IMR-90 (cell line): ENCODE measurements around the gene RPS28. TPM values are rescaled to one million over a fixed set of nuclear protein-coding genes. Genes with fewer than 3 reads are reported as not detected.
A peak's percentile ranks its signal among the peaks of the same experiment; 100 is the strongest.

ENCODE experiments used
- ATAC-seq: fragments of 200-7000 bp; cut with Tn5 transposase; 2 replicates; pipeline ENCODE4 v1.9.1; 2020; ENCODE audit warnings: low read depth, mild to moderate bottlenecking, moderate library complexity
- BruUV-seq: library from RNA; stranded (reverse); fragments of 400-500 nt; replicated peaks from 2 replicates; lab custom pipeline; 2021; lab: Mats Ljungman, UMichigan
- CTCF ChIA-PET: fragments of 300-600 bp; formaldehyde crosslinking; extraction: SDS; loops from one replicate; lab custom pipeline; 2021; ENCODE audit warnings: antibody characterized with exemption; lab: Yijun Ruan, JAX
- POLR2A ChIA-PET: fragments of 300-600 bp; sonication (Branson Sonifier 250); formaldehyde crosslinking; loops from one replicate; lab custom pipeline; 2022; ENCODE audit warnings: antibody characterized with exemption; ENCODE audit not compliant: unreplicated experiment; lab: Charles Lee
- DNase-seq: peaks from one replicate; pipeline ENCODE4 v3.0.0; 2013
- H2AFZ ChIP-seq: replicated peaks from 2 replicates; pipeline ENCODE3; 2013; ENCODE audit warnings: low read length, mild to moderate bottlenecking; ENCODE audit not compliant: poor library complexity
- H2AK5ac ChIP-seq: 2 replicates; pipeline ENCODE4 v1.6.1; 2013; ENCODE audit warnings: low read depth, low read length, inconsistent platforms
- H2AK9ac ChIP-seq: replicated peaks from 2 replicates; pipeline ENCODE3; 2013; ENCODE audit warnings: mild to moderate bottlenecking, low read depth, low read length, moderate library complexity; ENCODE audit not compliant: poor library complexity
- H2BK120ac ChIP-seq: 2 replicates; pipeline ENCODE4 v1.6.1; 2013; ENCODE audit warnings: low read depth, low read length, inconsistent platforms
- H2BK15ac ChIP-seq: 3 replicates; pipeline ENCODE4 v1.6.1; 2013; ENCODE audit warnings: low read depth, low read length, inconsistent platforms
- H2BK20ac ChIP-seq: 2 replicates; pipeline ENCODE4 v1.6.1; 2013; ENCODE audit warnings: low read depth, mild to moderate bottlenecking, inconsistent platforms, low read length, moderate library complexity
- H2BK5ac ChIP-seq: 2 replicates; pipeline ENCODE4 v1.6.1; 2013; ENCODE audit warnings: mild to moderate bottlenecking, low read depth, low read length, inconsistent platforms; ENCODE audit not compliant: poor library complexity, severe bottlenecking
- H3K14ac ChIP-seq: replicated peaks from 2 replicates; pipeline ENCODE4 v1.6.1; 2013; ENCODE audit warnings: low read depth, low read length, inconsistent platforms
- H3K18ac ChIP-seq: 2 replicates; pipeline ENCODE4 v1.6.1; 2013; ENCODE audit warnings: low read depth, low read length, control low read depth
- H3K23ac ChIP-seq: 2 replicates; pipeline ENCODE4 v1.6.1; 2013; ENCODE audit warnings: low read depth, low read length, inconsistent platforms
- H3K27ac ChIP-seq: 2 replicates; pipeline ENCODE4 v1.5.1; 2013; ENCODE audit warnings: mild to moderate bottlenecking, control low read depth, low read length; ENCODE audit not compliant: insufficient read depth
- H3K27me3 ChIP-seq: 2 replicates; pipeline ENCODE4 v1.6.1; 2013; ENCODE audit warnings: low read length; ENCODE audit not compliant: control insufficient read depth, insufficient read depth
- H3K36me3 ChIP-seq: 2 replicates; pipeline ENCODE4 v1.6.1; 2013; ENCODE audit warnings: low read length, mixed read lengths; ENCODE audit not compliant: control insufficient read depth, insufficient read depth
- H3K4ac ChIP-seq: 2 replicates; pipeline ENCODE4 v1.6.1; 2013; ENCODE audit warnings: low read depth, low read length, inconsistent platforms
- H3K4me1 ChIP-seq: 2 replicates; pipeline ENCODE4 v1.6.1; 2013; ENCODE audit warnings: low read length, mixed read lengths; ENCODE audit not compliant: control insufficient read depth, insufficient read depth
- H3K4me2 ChIP-seq: 2 replicates; pipeline ENCODE4 v1.6.1; 2013; ENCODE audit warnings: low read depth, mild to moderate bottlenecking, control low read depth, low read length, moderate library complexity
- H3K4me3 ChIP-seq: 2 replicates; pipeline ENCODE4 v1.5.1; 2013; ENCODE audit warnings: low read depth, mild to moderate bottlenecking, control low read depth, low read length, moderate library complexity; ENCODE audit not compliant: insufficient read depth
- H3K56ac ChIP-seq: 2 replicates; pipeline ENCODE4 v1.6.1; 2013; ENCODE audit warnings: low read length, inconsistent platforms; ENCODE audit not compliant: insufficient read depth; ENCODE audit errors: extremely low read depth
- H3K79me1 ChIP-seq, 2 experiments: 2 replicates each; pipeline ENCODE4 v1.6.1; 2013; ENCODE audit warnings: low read length in 2 of 2, inconsistent platforms in 1 of 2, low read depth in 1 of 2
- H3K9ac ChIP-seq: 2 replicates; pipeline ENCODE4 v1.6.1; 2013; ENCODE audit warnings: low read depth, low read length, control low read depth
- H3K9me1 ChIP-seq: 2 replicates; pipeline ENCODE4 v1.6.1; 2013; ENCODE audit warnings: low read length, inconsistent platforms; ENCODE audit not compliant: insufficient read depth
- H3K9me3 ChIP-seq: 2 replicates; pipeline ENCODE4 v1.6.1; 2013; ENCODE audit warnings: low read length; ENCODE audit not compliant: control insufficient read depth, insufficient read depth
- H4K20me1 ChIP-seq: 2 replicates; pipeline ENCODE4 v1.6.1; 2013; ENCODE audit warnings: low read length, inconsistent platforms; ENCODE audit not compliant: insufficient read depth
- H4K5ac ChIP-seq: 2 replicates; pipeline ENCODE4 v1.6.1; 2013; ENCODE audit warnings: mild to moderate bottlenecking, low read depth, low read length, control low read depth
- H4K8ac ChIP-seq, 2 experiments: 2 replicates each; pipeline ENCODE4 v1.6.1; 2013; ENCODE audit warnings: low read depth in 2 of 2, low read length in 2 of 2, control low read depth in 1 of 2, inconsistent platforms in 1 of 2
- H4K91ac ChIP-seq: 2 replicates; pipeline ENCODE4 v1.6.1; 2013; ENCODE audit warnings: low read depth, low read length, inconsistent platforms; ENCODE audit not compliant: insufficient read depth
- BHLHE40 ChIP-seq: fragments of 150-350 bp; IDR thresholded peaks from 2 replicates; pipeline ENCODE4 v1.6.1; 2016; ENCODE audit warnings: mild to moderate bottlenecking, low read depth, low read length
- CEBPB ChIP-seq: IDR thresholded peaks from 2 replicates; pipeline ENCODE4 v1.6.1; 2012; ENCODE audit warnings: low read depth, low read length, improper control_type of control experiment
- CHD1 ChIP-seq: IDR thresholded peaks from 2 replicates; pipeline ENCODE4 v1.6.1; 2012; ENCODE audit warnings: low read depth, low read length, improper control_type of control experiment
- CTCF ChIP-seq: conservative IDR thresholded peaks from 2 replicates; pipeline ENCODE4 v1.5.1; 2012; ENCODE audit warnings: mild to moderate bottlenecking, low read depth, low read length, improper control_type of control experiment
- ELK1 ChIP-seq: fragments of 150-350 bp; IDR thresholded peaks from 2 replicates; pipeline ENCODE4 v1.6.1; 2016; ENCODE audit warnings: low read depth, mild to moderate bottlenecking, low read length, moderate library complexity, borderline replicate concordance
- FOS ChIP-seq: fragments of 150-350 bp; IDR thresholded peaks from 2 replicates; pipeline ENCODE4 v1.6.1; 2016; ENCODE audit warnings: low read depth, low read length
- MAFK ChIP-seq: IDR thresholded peaks from 2 replicates; pipeline ENCODE4 v1.6.1; 2012; ENCODE audit warnings: low read depth, low read length, improper control_type of control experiment
- MXI1 ChIP-seq: IDR thresholded peaks from 2 replicates; pipeline ENCODE4 v1.6.1; 2012; ENCODE audit warnings: low read depth, mild to moderate bottlenecking, low read length, moderate library complexity, borderline replicate concordance
- NFE2L2 ChIP-seq: fragments of 150-350 bp; IDR thresholded peaks from 2 replicates; pipeline ENCODE4 v1.6.1; 2016; ENCODE audit warnings: low read depth, mild to moderate bottlenecking, low read length
- POLR2A ChIP-seq: IDR thresholded peaks from 2 replicates; pipeline ENCODE4 v1.6.1; 2012; ENCODE audit warnings: mild to moderate bottlenecking, low read depth, low read length
- RAD21 ChIP-seq: IDR thresholded peaks from 2 replicates; pipeline ENCODE4 v1.6.1; 2012; ENCODE audit warnings: low read length, improper control_type of control experiment
- RFX5 ChIP-seq: IDR thresholded peaks from 2 replicates; pipeline ENCODE4 v1.8.0; 2012; ENCODE audit warnings: low read depth, mild to moderate bottlenecking, low read length, moderate library complexity
- USF2 ChIP-seq: fragments of 150-350 bp; IDR thresholded peaks from 2 replicates; pipeline ENCODE4 v1.6.1; 2017; ENCODE audit warnings: mild to moderate bottlenecking, antibody characterized with exemption, low read length, low read depth
- WGBS, 2 experiments: methylation state at CpG; one replicate each; pipeline versions ENCODE4 v1.1.5 to v1.1.7; 2013; ENCODE audit warnings: missing lambda C conversion rate in 2 of 2; ENCODE audit not compliant: insufficient read length in 1 of 2; ENCODE audit errors: extremely low coverage in 2 of 2; 5-methylcytosine and 5-hydroxymethylcytosine counted together
- dilution Hi-C: fragments of 300-500 bp; cut with HindIII; formaldehyde crosslinking; loops from one replicate; pipeline ENCODE4 v1.14.3; 2018; ENCODE audit warnings: low sequenced_read_pairs; ENCODE audit not compliant: unreplicated experiment
- in situ Hi-C: fragments of 300-500 bp; cut with MboI; formaldehyde crosslinking; loops from 3 replicates; pipeline ENCODE4 v1.14.3; 2019; ENCODE audit warnings: low sequenced_read_pairs, inconsistent platforms, mixed read lengths
- intact Hi-C: fragments of 100-400 bp; cut with micrococcal nuclease; formaldehyde crosslinking; loops from 2 replicates; pipeline ENCODE4 v1.10.0; 2022
- polyA plus RNA-seq, 3 experiments: library from polyadenylated mRNA; depleted of rRNA; stranded (reverse); fragments of >200 nt; gene quantifications; 2 replicates each; pipeline ENCODE4 v1.2.3, GENCODE V29; 2012; ENCODE audit warnings: low replicate concordance in 1 of 3
- total RNA-seq: library from RNA; depleted of rRNA; stranded (reverse); fragments of >200 nt; gene quantifications from 2 replicates; pipeline ENCODE4 v1.2.3, GENCODE V29; 2012

Gene RPS28
- total and polyA plus RNA-seq, 2 of the 4 experiments (the other 2 are of a cell fraction): 143 to 643 TPM

- in situ Hi-C loops: loop anchor here (5.0 kb wide), 1 partner anchor 155 kb away; no protein-coding TSS in a partner anchor
These were observed 31.0 kb downstream of the RPS28 start for GRCh38 chr19:8352134-8352827.

More at GRCh38 chr19:8352134-8352827, 31.0 kb downstream of the RPS28 start:
- Histone ChIP-seq H3K4me1 (no peaks in the 10 kb centered on the region), H4K8ac (peak overlapping the region in 1 of 2 experiments; percentile 47; a peak in 1 of 4 replicates), H2AK9ac (no peak overlapping the region), H3K9ac (peak overlapping the region; percentile 11; the same call in 1 of the 2 replicates), H2BK20ac (no peak overlapping the region), H2AK5ac (no peak overlapping the region), H3K79me1 (no peaks in the 10 kb centered on the region; a peak in 1 of 4 replicates), H4K91ac (peak overlapping the region; percentile 3; the same call in 1 of the 2 replicates), H2BK120ac (no peak overlapping the region), H3K27ac (no peak overlapping the region), H3K9me1 (0 out of 2 replicates have a peak, but pooled peaks cover 5% of the 10 kb centered on the region), H2AFZ (peak overlapping the region; percentile 71), H3K23ac (no peak overlapping the region), H3K4me3 (peak overlapping the region; percentile 2; the same call in 1 of the 2 replicates), H3K14ac (no peak overlapping the region), H3K18ac (no peak overlapping the region), H3K27me3 (no peaks in the 10 kb centered on the region), H3K9me3 (peaks cover 3% of the 10 kb centered on the region), H2BK5ac (no peak overlapping the region), H4K20me1 (peaks cover 6% of the 10 kb centered on the region; the same call in 1 of the 2 replicates), H4K5ac (no peak overlapping the region), H2BK15ac (no peak overlapping the region), H3K56ac (no peak overlapping the region; the same call in 1 of the 2 replicates), H3K4ac (no peak overlapping the region), H3K36me3 (no peaks in the 10 kb centered on the region), H3K4me2 (peak overlapping the region; percentile 79)
- dilution Hi-C loops (no loop called here), intact Hi-C loops (no loop called here)
- ATAC-seq (peak; percentile 10), DNase-seq (peak; percentile 34)
- no peak for TF ChIP-seq USF2
- no peak for TF ChIP-seq RFX5
- TF ChIP-seq MXI1: no peak
- TF ChIP-seq FOS: no peak
- no peak for TF ChIP-seq MAFK
- TF ChIP-seq BHLHE40: no peak
- TF ChIP-seq CHD1: no peak
- no peak for TF ChIP-seq CEBPB
- no peak for TF ChIP-seq POLR2A
- TF ChIP-seq CTCF: no peak
- TF ChIP-seq ELK1: no peak
- no peak for TF ChIP-seq RAD21
- TF ChIP-seq NFE2L2: no peak
- ChIA-PET CTCF (interaction anchor here (1.1 kb wide), 1 partner anchor 230 kb away, joined by 3 read pairs; no protein-coding TSS in a partner anchor), POLR2A (no interaction called here)
- BruUV-seq: no TSS peak
- WGBS, 2 experiments: 50% methylated on average over 1 of the region's 10 CpGs; no CpG with 5 or more reads in 1 of the 2 experiments
